Lower lobe of right lung (tissue), 2 donors: Measurements from ENCODE around the gene LPP. TPM values are rescaled to one million over a fixed set of nuclear protein-coding genes. Genes with fewer than 3 reads are reported as not detected.
A peak's percentile ranks its signal among the peaks of the same experiment; 100 is the strongest.

ENCODE experiments used
- ATAC-seq, 2 donors: fragments of 200-7000 bp; cut with Tn5 transposase; one replicate each; pipeline ENCODE4 v1.9.1; 2020 to 2022; ENCODE audit warnings: mild to moderate bottlenecking in 2 of 2, moderate library complexity in 2 of 2
- DNase-seq: peaks from one replicate; pipeline ENCODE4 v3.0.0-alpha.2; 2020
- H3K27ac ChIP-seq: fragments of 200-600 bp; one replicate; pipeline ENCODE4 v1.8.0; 2022
- H3K27me3 ChIP-seq: fragments of 200-600 bp; one replicate; pipeline ENCODE4 v1.8.0; 2022; ENCODE audit warnings: low read depth
- H3K36me3 ChIP-seq: fragments of 200-600 bp; one replicate; pipeline ENCODE4 v1.8.0; 2022; ENCODE audit warnings: mild to moderate bottlenecking
- H3K4me1 ChIP-seq: fragments of 200-600 bp; one replicate; pipeline ENCODE4 v1.8.0; 2022
- H3K4me3 ChIP-seq: fragments of 200-600 bp; one replicate; pipeline ENCODE4 v1.8.0; 2022; ENCODE audit warnings: mild to moderate bottlenecking
- H3K9me3 ChIP-seq: fragments of 200-600 bp; one replicate; pipeline ENCODE4 v1.8.0; 2022
- intact Hi-C: fragments of 100-400 bp; cut with DNase I; formaldehyde crosslinking; loops from one replicate; pipeline ENCODE4 v1.11.0; 2022
- total RNA-seq: library from RNA; stranded (reverse); fragmentation: NEBNext Ultra II Directional; extraction: Animal tissue kit (Norgen Biotek cat#: 25700); gene quantifications from one replicate; pipeline ENCODE4 v1.2.1, GENCODE V29; 2021
- TF ChIP-seq, protein P1 (sequence below): fragments of 200-600 bp; IDR thresholded peaks from one replicate; pipeline ENCODE4 v1.8.0; 2022; ENCODE audit warnings: antibody characterized with exemption, mild to moderate bottlenecking
- donor health status: DM: no; HTN: yes; CAD: no; lungs with severe emphysema.

Gene LPP
- total RNA-seq, 1 donor from 2014 or later = 180 TPM

DNA sequence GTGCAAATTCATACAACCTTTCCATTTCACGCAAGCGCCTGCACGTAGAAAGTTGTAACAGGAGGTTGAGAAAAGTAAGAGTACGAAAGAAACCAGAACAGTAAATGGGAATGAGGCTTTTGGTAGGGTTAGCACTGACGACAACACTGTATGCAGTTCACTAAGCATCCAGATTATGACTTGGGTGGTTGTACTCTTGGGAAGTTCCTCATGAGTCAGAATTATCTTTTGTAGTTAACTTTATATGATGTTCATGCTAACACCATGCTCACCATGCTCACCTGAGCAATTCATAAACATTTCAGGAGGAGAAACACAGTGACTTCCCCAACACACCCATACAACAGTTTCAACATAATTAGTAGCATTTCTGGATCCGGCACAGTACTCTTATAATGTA, 3.0 kb upstream of the LPP start:
- Histone ChIP-seq H3K9me3 (no peaks in the 10 kb centered on the region), H3K4me3 (no peak overlapping the region), H3K4me1 (peaks cover 28% of the 10 kb centered on the region), H3K27me3 (no peaks in the 10 kb centered on the region), H3K36me3 (no peaks in the 10 kb centered on the region), H3K27ac (no peak overlapping the region)
- DNase-seq = no peak
- TF ChIP-seq, protein P1, sequence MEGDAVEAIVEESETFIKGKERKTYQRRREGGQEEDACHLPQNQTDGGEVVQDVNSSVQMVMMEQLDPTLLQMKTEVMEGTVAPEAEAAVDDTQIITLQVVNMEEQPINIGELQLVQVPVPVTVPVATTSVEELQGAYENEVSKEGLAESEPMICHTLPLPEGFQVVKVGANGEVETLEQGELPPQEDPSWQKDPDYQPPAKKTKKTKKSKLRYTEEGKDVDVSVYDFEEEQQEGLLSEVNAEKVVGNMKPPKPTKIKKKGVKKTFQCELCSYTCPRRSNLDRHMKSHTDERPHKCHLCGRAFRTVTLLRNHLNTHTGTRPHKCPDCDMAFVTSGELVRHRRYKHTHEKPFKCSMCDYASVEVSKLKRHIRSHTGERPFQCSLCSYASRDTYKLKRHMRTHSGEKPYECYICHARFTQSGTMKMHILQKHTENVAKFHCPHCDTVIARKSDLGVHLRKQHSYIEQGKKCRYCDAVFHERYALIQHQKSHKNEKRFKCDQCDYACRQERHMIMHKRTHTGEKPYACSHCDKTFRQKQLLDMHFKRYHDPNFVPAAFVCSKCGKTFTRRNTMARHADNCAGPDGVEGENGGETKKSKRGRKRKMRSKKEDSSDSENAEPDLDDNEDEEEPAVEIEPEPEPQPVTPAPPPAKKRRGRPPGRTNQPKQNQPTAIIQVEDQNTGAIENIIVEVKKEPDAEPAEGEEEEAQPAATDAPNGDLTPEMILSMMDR = no peak
- ATAC-seq = no peak
- intact Hi-C loops = no loop called here

DNA sequence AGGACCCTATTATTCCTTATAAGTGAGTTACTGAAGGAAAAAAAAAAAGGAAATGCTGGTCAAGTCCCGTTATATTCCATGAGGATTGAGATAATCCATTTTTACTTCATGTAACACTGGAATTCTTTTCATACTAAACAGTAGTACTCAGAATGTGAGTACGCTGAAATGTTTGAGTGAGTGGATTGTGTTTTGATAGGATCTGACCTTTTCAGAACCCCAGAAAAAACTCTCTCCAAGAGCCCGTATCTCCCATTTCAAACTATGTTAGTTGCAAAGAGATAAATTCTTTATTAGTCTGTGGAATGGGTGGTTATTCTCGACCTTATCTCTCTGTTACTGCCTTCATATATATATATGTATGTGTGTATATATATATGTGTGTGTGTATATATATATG, 2.5 kb upstream of the LPP start:
- peaks cover 32% of the 10 kb centered on the region for H3K4me1 ChIP-seq
- intact Hi-C loops = no loop called here
- TF ChIP-seq, protein P1 = no peak
- H3K27ac ChIP-seq = no peak overlapping the region
- no peak overlapping the region for H3K4me3 ChIP-seq
- no peaks in the 10 kb centered on the region for H3K9me3 ChIP-seq
- ATAC-seq = no peak
- H3K27me3 ChIP-seq = no peaks in the 10 kb centered on the region
- DNase-seq = no peak
- H3K36me3 ChIP-seq = no peaks in the 10 kb centered on the region

DNA sequence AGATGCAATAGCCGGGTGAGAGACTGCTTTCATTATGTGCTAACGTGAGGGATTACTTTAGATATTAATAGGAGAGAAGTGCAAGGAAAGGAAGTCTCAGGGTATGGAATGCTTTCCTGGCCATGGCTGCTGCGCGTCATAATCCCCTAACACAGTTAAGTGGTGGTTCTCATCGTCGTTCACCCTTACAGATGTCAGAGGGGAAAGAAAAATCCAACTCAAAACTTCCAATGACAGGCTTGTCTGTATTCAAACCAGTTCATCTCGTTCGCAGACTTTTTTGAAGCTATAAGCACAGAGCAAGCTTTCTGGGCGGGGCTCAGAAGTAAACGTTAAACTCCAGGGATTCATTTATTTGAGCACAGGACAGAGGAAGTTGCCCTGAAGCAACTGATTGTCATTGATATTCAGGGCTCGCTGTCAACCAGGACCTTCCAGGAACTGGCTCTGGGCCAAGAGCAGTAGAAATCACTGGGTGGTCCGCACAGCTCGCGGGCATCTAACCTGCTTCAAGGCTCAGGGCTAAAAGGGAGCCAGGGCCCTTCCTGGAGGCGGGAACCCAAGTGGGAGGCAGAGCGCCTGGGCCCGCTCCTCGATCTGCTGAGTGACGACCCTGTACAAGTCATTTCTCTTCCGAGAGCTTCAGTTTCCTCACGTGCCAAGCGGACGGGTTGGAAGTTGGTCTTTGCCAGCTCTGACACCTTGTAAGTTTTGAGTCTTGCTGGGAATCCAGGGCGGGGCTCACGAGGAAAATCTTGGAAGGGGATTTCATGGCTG, 1.1 kb upstream of the LPP start:
- no peaks in the 10 kb centered on the region for H3K36me3 ChIP-seq
- H3K27me3 ChIP-seq = no peaks in the 10 kb centered on the region
- TF ChIP-seq, protein P1 = no peak
- DNase-seq (peak; percentile 57), ATAC-seq (peak; percentile 17 to 37)
- intact Hi-C loops = no loop called here
- peaks cover 44% of the 10 kb centered on the region for H3K4me1 ChIP-seq
- H3K27ac ChIP-seq = peak overlapping the region; percentile 95
- no peaks in the 10 kb centered on the region for H3K9me3 ChIP-seq
- peak overlapping the region; percentile 81 for H3K4me3 ChIP-seq

DNA sequence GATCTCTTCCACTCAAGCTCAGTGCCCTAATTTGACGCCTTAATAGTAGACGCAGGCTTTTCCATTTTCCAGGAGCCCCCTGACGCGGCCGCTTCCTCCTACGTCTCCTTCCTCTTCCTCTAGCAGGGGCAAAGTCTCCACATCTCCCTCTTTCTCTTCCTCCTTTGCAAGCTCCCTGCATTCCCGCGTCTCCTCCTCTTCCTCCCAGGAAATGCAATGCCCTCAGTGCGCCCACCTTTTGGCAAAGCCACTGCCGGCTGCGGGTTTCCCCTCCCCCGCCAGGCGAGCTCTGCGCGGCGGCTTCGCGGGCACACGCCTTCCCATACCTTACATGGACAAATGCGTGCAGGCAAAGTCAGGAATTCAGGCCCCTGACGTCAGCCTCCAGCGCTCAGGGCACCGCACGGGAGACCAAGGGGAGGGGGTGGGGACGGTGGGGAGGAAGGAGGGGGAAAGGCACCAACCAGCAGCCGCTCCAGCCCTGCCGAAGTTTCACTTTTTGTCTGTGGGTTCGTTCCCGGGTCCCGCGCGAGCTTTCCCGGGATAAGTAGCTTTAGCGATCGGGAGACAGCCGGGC, 432 bp upstream of the LPP start:
- no peaks in the 10 kb centered on the region for H3K9me3 ChIP-seq
- peak overlapping the region; percentile 81 for H3K4me3 ChIP-seq
- TF ChIP-seq, protein P1 = no peak
- H3K36me3 ChIP-seq = no peaks in the 10 kb centered on the region
- H3K27me3 ChIP-seq = no peaks in the 10 kb centered on the region
- H3K4me1 ChIP-seq = peaks cover 51% of the 10 kb centered on the region
- H3K27ac ChIP-seq = peak overlapping the region; percentile 95
- DNase-seq (peak; percentile 88), ATAC-seq (peak; percentile 85 to 89)
- intact Hi-C loops = no loop called here

DNA sequence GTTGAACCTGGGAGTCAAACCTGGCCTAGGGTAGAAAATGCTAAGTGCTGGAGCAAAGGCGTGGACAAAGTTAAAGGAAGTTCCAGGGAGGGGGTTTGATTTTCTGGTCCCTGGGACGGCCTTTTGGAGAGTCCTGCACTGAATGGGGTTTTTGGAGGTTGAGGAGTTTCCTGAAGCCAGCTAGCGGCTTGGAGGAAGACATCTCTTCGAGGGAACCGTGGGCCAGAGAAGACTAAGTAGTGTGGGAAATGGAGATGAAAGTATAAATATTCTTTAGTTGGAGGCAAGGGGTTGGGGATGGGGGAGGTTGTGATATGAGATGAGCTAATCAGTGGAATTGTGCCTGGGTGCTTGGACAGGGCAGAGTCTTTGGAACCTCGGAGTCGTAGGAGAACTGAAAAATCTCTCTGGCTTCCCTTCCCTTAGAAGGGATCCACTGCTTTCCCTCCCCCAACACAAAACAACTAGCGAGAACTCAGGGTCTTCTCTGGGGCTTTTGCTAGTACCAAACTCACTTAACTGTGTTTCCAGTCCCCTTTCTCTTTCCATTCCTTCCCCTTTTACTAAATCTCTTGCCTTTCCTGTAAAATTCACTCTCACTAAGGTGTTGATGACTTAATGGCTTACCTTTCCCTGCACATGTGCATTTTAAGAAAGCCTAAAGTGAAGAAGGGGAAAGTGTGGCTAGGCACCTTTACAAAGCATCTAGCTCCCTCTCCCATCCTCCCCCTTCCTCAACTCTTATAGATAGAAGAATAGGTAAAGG, 1.0 kb downstream of the LPP start:
- TF ChIP-seq, protein P1 = no peak
- peak overlapping the region; percentile 95 for H3K27ac ChIP-seq
- no peaks in the 10 kb centered on the region for H3K36me3 ChIP-seq
- H3K4me3 ChIP-seq = peak overlapping the region; percentile 81
- peaks cover 61% of the 10 kb centered on the region for H3K4me1 ChIP-seq
- no peaks in the 10 kb centered on the region for H3K27me3 ChIP-seq
- ATAC-seq (no peak), DNase-seq (no peak)
- no peaks in the 10 kb centered on the region for H3K9me3 ChIP-seq
- intact Hi-C loops = no loop called here
